BLaER1 (cell line): ENCODE data around the gene CCDC70.

Experiments used
- H3K27ac ChIP-seq: shearing (Covaris generic); formaldehyde crosslinking; 2 replicates; pipeline ENCODE4 v1.8.1; 2022
- H3K27me3 ChIP-seq: shearing (Covaris generic); formaldehyde crosslinking; 2 replicates; pipeline ENCODE4 v1.8.1; 2022
- H3K36me3 ChIP-seq: shearing (Covaris generic); formaldehyde crosslinking; 2 replicates; pipeline ENCODE4 v1.8.1; 2022
- H3K4me1 ChIP-seq: shearing (Covaris generic); formaldehyde crosslinking; 2 replicates; pipeline ENCODE4 v1.8.1; 2022
- H3K4me2 ChIP-seq: shearing (Covaris generic); formaldehyde crosslinking; 2 replicates; pipeline ENCODE4 v1.8.1; 2022
- H3K4me3 ChIP-seq: shearing (Covaris generic); formaldehyde crosslinking; 2 replicates; pipeline ENCODE4 v1.8.1; 2022
- H3K9ac ChIP-seq: shearing (Covaris generic); formaldehyde crosslinking; 2 replicates; pipeline ENCODE4 v1.8.1; 2022
- H3K9me3 ChIP-seq: shearing (Covaris generic); formaldehyde crosslinking; 2 replicates; pipeline ENCODE4 v1.8.1; 2022
- H4K20me1 ChIP-seq: shearing (Covaris generic); formaldehyde crosslinking; 2 replicates; pipeline ENCODE4 v1.8.1; 2022
- Cebpa-rat ChIP-seq: shearing (Covaris generic); IDR thresholded peaks from 2 replicates; pipeline ENCODE4 v1.8.1; 2022

CCDC70 gene

DNA sequence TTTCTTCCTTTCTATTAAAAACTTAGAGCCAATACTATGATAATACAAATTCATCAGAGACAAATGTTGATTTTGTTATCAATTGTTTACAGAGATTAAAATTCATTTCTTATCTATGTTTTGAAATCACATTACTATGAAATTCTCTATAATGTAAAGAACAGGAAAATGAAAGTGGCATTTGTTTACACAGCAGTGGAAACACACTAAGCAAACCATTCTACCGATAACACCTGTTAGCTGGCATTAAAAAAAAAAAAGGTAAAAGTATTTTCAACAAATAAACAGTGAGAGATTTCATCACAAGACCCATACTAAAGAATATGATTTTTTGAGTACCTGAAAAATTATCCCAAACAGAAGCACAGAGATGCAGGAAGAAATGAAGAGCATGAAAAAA is 4.8 kb upstream of the CCDC70 start:
- no peak overlapping the region for H3K4me2 ChIP-seq
- no peaks in the 10 kb centered on the region; the same call in 1 of the 2 replicates for H3K9me3 ChIP-seq

DNA sequence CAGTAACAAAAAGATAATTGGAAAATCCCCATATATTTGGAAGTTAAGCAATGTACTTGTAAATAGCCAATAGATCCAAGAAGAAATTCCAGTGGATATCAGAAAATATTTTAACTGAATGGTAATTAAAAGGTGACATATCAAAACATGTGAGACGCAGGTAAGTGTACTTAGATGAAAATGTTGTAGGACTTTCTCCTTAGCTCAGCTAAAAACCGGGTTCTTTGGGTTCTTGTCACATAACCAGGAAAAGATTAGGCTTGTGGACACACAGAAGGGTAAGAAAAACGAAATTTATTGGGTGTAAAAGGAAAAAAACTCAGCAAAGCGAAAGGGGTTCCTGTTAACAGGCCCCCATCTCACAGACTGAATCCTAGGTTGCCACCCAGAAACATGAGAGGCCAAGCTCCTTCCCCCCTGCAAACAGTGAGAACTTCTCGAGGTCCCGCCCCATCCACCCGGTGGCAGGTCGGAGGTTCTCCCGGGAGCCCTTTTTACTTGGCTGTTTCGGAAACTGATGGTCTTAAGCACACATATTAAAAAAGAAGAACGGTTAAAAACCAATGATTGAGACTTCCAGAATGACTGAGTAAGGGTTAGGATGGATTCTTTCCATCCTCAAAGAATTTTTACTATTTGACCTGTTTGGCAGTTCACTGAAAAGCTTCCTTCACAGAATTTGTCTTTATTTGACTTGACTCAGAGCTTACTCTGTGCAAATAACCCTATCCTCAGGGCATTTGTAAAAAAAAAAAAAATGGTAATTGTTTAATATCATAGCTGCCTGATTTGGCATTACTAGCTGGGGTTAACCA is 3.1 kb upstream of the CCDC70 start:
- no peak overlapping the region for H3K27ac ChIP-seq
- no peak overlapping the region for H3K9ac ChIP-seq
- H3K36me3 ChIP-seq, result no peaks in the 10 kb centered on the region
- no peaks in the 10 kb centered on the region; the same call in 1 of the 2 replicates for H3K9me3 ChIP-seq
- H4K20me1 ChIP-seq, result no peaks in the 10 kb centered on the region
- no peak for TF ChIP-seq Cebpa-rat
- no peak overlapping the region for H3K4me3 ChIP-seq
- H3K4me1 ChIP-seq, result peaks cover 23% of the 10 kb centered on the region
- no peak overlapping the region for H3K4me2 ChIP-seq
- H3K27me3 ChIP-seq, result no peaks in the 10 kb centered on the region

More for the DNA sequence above, 4.8 kb upstream of the CCDC70 start:
- Histone ChIP-seq H3K27ac (no peak overlapping the region), H4K20me1 (no peaks in the 10 kb centered on the region), H3K4me1 (peaks cover 10% of the 10 kb centered on the region; the same call in 1 of the 2 replicates), H3K9ac (no peak overlapping the region), H3K36me3 (no peaks in the 10 kb centered on the region), H3K4me3 (no peak overlapping the region), H3K27me3 (no peaks in the 10 kb centered on the region)
- TF ChIP-seq Cebpa-rat, result no peak

DNA sequence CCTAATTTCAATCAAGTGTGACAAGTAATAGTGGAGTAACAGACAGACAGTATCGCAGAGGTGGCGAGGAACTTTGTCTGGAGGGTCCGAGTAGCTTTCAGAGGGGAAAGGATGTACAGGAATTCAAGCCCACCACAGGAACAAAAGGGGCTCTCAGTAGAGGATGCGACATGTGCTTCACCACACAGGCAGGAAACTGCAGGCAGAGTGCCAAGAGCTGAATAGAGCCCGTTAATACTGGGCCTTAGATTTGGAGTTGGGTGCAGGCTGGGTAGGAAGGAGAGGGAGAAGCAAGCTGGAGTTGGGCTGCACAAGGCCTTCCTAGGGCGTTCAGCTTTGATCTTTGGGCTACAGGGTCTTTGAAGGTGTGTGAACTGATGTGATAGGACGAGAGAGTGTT is 1.2 kb downstream of the CCDC70 start:
- no peak for TF ChIP-seq Cebpa-rat
- H3K4me1 ChIP-seq, result peaks cover 40% of the 10 kb centered on the region
- no peaks in the 10 kb centered on the region for H3K27me3 ChIP-seq
- H3K9ac ChIP-seq, result no peak overlapping the region
- peak overlapping the region; percentile 44 for H3K4me2 ChIP-seq
- no peaks in the 10 kb centered on the region for H3K36me3 ChIP-seq
- no peak overlapping the region for H3K4me3 ChIP-seq
- no peaks in the 10 kb centered on the region for H3K9me3 ChIP-seq
- H4K20me1 ChIP-seq, result no peaks in the 10 kb centered on the region
- H3K27ac ChIP-seq, result no peak overlapping the region

DNA sequence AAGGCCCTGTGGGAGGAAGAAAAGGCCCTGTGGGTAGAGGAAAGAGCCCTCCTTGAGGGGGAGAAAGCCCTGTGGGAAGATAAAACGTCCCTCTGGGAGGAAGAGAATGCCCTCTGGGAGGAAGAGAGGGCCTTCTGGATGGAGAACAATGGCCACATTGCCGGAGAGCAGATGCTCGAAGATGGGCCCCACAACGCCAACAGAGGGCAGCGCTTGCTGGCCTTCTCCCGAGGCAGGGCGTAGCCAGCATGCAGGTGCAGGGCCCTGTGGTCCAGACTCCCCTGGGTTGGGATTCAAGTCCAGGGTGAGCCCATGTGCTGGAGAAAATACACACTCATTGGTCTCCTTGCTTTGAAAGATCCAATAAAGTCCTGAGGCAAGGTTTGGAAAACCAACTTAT is 4.1 kb downstream of the CCDC70 start:
- no peak overlapping the region for H3K4me3 ChIP-seq
- H3K4me1 ChIP-seq, result peaks cover 44% of the 10 kb centered on the region
- H3K9me3 ChIP-seq, result no peaks in the 10 kb centered on the region
- TF ChIP-seq Cebpa-rat, result no peak
- H3K4me2 ChIP-seq, result peak overlapping the region; percentile 42
- no peaks in the 10 kb centered on the region for H4K20me1 ChIP-seq
- no peak overlapping the region for H3K9ac ChIP-seq
- H3K27ac ChIP-seq, result no peak overlapping the region; the same call in 1 of the 2 replicates
- no peaks in the 10 kb centered on the region for H3K27me3 ChIP-seq
- no peaks in the 10 kb centered on the region for H3K36me3 ChIP-seq

- no peak overlapping the region for H3K4me2 ChIP-seq
- no peak overlapping the region for H3K4me3 ChIP-seq
- H3K36me3 ChIP-seq, result no peaks in the 10 kb centered on the region
- H3K9me3 ChIP-seq, result no peaks in the 10 kb centered on the region
- TF ChIP-seq Cebpa-rat, result no peak
- no peaks in the 10 kb centered on the region for H4K20me1 ChIP-seq
- no peaks in the 10 kb centered on the region for H3K27me3 ChIP-seq
- no peak overlapping the region for H3K9ac ChIP-seq
- H3K4me1 ChIP-seq, result peaks cover 55% of the 10 kb centered on the region
- H3K27ac ChIP-seq, result no peak overlapping the region
Measured at GRCh38 chr13:51867062-51867461, 5.3 kb downstream of the CCDC70 start.

DNA sequence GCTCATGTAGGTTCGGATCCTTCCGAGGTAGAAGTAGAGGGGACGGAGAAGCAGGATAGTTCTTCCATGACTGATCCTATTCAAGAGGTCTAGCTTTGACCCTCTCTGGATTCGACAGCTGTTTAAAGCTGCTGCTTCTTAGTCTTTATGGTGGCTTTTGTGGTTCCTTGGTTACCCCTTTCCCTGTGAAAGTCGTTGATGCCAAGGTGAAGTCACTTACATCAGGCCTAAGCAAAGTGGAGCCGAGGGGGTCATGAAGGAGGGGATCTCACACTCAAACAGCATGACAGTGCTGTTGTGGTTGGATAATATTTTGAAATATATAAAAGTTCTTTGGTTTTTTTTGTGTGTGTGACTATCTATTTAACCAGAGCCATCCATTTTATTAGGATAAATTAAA is 8.1 kb downstream of the CCDC70 start:
- H3K9ac ChIP-seq, result no peak overlapping the region
- no peak for TF ChIP-seq Cebpa-rat
- H3K4me2 ChIP-seq, result peak overlapping the region; percentile 47; the same call in 1 of the 2 replicates
- no peaks in the 10 kb centered on the region for H3K9me3 ChIP-seq
- H4K20me1 ChIP-seq, result no peaks in the 10 kb centered on the region
- no peaks in the 10 kb centered on the region for H3K27me3 ChIP-seq
- H3K4me3 ChIP-seq, result no peak overlapping the region
- H3K27ac ChIP-seq, result no peak overlapping the region
- H3K36me3 ChIP-seq, result no peaks in the 10 kb centered on the region
- H3K4me1 ChIP-seq, result peaks cover 52% of the 10 kb centered on the region

DNA sequence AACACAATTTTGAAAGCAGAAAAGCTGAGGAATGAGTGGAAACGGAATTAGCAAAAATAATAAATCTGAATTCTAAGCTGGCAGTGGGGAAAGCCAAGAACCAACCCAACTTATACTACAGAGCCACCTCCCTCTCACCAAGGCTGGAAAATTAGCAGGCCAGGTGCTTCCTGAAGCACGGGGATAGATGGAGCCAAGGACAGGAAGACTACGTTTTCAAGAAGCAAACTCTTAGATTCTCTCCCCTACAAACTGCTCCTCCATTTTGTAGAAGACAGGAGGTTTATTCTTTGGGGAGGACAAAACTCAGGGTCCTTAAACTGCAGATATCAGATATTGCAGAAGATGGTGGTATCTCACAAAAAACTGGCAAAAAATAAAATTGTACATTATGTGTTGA is 8.8 kb downstream of the CCDC70 start:
- peak overlapping the region; percentile 47 for H3K4me2 ChIP-seq
- H3K9ac ChIP-seq, result no peak overlapping the region
- H4K20me1 ChIP-seq, result no peaks in the 10 kb centered on the region

DNA sequence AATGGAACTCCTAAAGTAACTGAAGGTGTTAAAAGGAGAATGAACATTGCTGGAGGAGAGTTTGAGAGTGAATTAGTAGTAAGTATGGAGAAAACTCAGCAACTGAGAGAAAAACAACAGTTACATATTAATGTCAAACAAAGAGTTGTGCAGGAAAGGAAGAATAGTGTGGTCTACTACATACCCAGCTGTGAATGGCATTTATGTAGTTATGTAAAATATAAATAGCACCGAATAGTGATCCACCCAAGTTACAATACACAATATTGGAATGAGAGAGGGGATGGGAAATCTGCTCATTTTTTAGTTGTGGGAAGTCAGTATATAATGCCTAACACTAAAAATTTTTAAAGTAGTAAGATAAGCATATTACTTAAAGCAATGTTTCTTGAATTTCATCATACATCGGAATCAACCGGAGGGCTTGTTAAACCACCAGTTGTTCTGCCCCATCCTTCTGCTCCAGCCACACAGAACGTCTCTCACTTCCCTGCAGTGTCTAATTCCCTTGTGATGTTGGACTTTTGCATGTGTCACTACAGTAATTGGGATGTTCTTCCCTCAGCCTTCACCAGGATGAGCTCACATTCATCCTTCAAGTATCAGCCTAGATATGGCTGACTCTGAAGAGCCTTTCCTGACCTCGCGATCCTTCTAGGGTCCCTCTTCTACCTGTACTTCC is 11.5 kb downstream of the CCDC70 start:
- Histone ChIP-seq H3K4me3 (no peak overlapping the region), H3K4me1 (peaks cover 40% of the 10 kb centered on the region), H3K9ac (no peak overlapping the region), H3K9me3 (no peaks in the 10 kb centered on the region), H3K27ac (no peak overlapping the region), H4K20me1 (no peaks in the 10 kb centered on the region), H3K27me3 (no peaks in the 10 kb centered on the region), H3K4me2 (no peak overlapping the region), H3K36me3 (no peaks in the 10 kb centered on the region)
- no peak for TF ChIP-seq Cebpa-rat

More for the DNA sequence above, 8.8 kb downstream of the CCDC70 start:
- Histone ChIP-seq H3K27me3 (no peaks in the 10 kb centered on the region), H3K27ac (no peak overlapping the region), H3K4me1 (peaks cover 47% of the 10 kb centered on the region), H3K4me3 (no peak overlapping the region), H3K9me3 (no peaks in the 10 kb centered on the region), H3K36me3 (no peaks in the 10 kb centered on the region)
- no peak for TF ChIP-seq Cebpa-rat

DNA sequence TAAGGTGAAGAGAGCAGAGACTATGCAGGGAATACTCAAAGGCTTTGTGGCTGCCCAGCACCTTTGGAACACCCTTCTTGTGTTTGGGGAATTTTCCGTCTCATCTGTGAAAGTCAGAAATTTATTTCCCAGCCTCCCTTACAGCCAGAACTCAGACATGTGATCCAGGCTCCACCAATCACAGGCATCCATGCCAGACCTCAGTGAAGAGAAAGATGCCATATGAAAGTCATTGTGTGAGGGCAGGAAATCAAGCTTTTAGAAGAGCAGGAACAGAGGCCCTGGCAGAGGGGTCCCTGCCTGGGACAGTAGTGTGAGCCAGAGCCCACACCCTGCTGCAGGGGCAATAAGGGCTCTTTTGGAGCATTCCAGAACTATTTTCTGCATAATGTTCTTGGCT is 12.1 kb downstream of the CCDC70 start:
- no peak overlapping the region for H3K27ac ChIP-seq
- no peak overlapping the region for H3K4me2 ChIP-seq
- H3K4me1 ChIP-seq, result peaks cover 46% of the 10 kb centered on the region
- H3K9ac ChIP-seq, result no peak overlapping the region
- H3K27me3 ChIP-seq, result no peaks in the 10 kb centered on the region
- no peaks in the 10 kb centered on the region for H3K36me3 ChIP-seq
- H4K20me1 ChIP-seq, result no peaks in the 10 kb centered on the region
- no peaks in the 10 kb centered on the region for H3K9me3 ChIP-seq
- no peak overlapping the region for H3K4me3 ChIP-seq
- no peak for TF ChIP-seq Cebpa-rat

- Histone ChIP-seq H3K27me3 (no peaks in the 10 kb centered on the region), H3K36me3 (no peaks in the 10 kb centered on the region), H3K4me2 (no peak overlapping the region), H3K27ac (no peak overlapping the region), H3K9me3 (no peaks in the 10 kb centered on the region), H3K4me1 (peaks cover 51% of the 10 kb centered on the region), H3K9ac (no peak overlapping the region), H3K4me3 (no peak overlapping the region), H4K20me1 (no peaks in the 10 kb centered on the region)
- TF ChIP-seq Cebpa-rat, result no peak
Measured at GRCh38 chr13:51874651-51875050, 12.9 kb downstream of the CCDC70 start.
